Head of caudate nucleus (tissue), 42 donors: ENCODE results near the gene CHURC1.

Experiments
- DNase-seq, 42 donors: peaks; one replicate each; pipeline versions ENCODE4 v3.0.0 to v3.0.0-alpha.2; 2020 to 2021; ENCODE audit warnings: mixed read lengths in 7 of 42
- intact Hi-C: fragments of 100-400 bp; cut with DNase I; formaldehyde crosslinking; loops from one replicate; pipeline ENCODE4 v1.15.0; 2022

CHURC1 gene

DNA sequence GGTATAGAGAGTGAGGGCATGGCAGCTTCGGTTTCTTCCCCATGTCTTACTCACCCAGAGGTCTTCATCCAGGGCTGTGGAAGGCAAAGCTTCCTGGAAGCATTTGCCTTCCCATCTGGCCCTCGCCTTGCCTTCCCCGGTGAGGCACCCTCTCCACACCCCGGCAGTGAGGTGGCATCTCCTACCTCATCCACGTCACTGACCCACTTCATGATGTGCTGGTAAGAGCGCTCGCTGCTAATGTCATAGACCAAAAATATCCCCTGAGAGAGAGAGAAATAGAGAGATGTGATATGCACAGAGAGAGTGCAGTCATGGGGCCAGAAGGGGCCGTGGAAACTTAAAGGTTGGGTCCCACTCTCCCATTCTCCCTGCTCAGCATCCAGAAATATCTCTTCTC is 36.6 kb downstream of the CHURC1 start:
- intact Hi-C loops, result no loop called here
- DNase-seq, result peak in 34 of 42 donors; percentile 11 to 87 (median 62)

- intact Hi-C loops, result no loop called here
- peak in 2 of 42 donors; percentile 21 to 39 for DNase-seq
These were observed 37.0 kb downstream of the CHURC1 start for GRCh38 chr14:64951291-64951690.

DNA sequence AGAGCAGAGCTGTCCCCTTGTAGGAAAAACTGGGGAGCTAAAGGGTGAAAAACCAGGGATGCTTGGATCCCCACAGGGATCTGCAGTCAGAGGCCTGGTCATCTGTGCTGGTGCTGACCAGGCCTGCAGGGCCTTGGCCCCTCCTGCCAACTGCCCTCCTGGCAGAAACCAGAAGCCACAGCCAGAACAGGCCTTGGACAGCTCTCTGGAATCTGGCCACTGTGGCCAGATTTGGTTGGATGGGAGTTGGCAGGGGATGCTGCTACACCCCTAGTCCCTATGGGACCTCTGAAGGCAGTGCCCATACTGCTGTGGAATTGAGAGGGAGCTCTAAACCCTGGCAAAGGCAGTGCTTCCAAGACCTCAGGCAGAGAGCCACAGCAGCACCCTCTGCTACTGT is 37.5 kb downstream of the CHURC1 start:
- intact Hi-C loops, result no loop called here
- peak in 2 of 42 donors; percentile 0 to 22 for DNase-seq

DNA sequence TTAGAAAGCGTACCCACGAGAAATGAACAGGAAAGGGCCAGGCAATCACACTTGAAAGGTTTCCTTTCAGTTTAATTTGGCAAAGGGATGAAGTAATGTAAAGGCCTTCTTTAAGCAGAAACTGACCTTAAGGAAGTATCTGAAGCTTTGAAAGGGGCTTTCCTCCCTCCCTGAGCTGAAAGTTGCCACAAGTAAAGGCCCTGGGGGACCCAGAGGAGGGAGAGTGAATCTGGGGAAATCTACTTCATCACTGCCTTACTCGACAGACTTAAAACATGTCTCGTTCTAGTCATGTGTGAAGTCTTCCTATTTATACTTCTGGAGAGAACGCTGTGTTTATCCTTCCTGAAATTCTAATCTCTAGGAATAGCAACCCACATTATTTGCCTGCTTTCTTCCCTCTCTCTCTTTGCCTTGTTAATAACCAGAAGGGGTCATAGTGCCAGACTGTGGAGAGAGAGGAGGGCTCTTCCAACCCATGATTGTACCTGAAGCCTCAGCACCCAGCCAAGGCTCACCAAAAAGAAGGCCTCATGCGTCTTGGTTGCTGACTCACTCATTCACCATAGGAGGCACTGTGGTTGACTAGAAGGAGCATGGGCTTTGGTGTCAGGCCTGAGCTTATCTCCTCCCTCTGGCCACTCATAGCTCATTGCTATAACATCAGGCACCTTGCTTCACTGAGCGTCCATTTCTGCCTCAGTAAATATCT is 38.5 kb downstream of the CHURC1 start:
- intact Hi-C loops, result no loop called here
- peak in 1 of 42 donors; percentile 5 for DNase-seq

- intact Hi-C loops, result no loop called here
- DNase-seq, result peak in 3 of 42 donors; percentile 7 to 36 (median 22)
These were observed 39.0 kb downstream of the CHURC1 start for GRCh38 chr14:64953310-64953654.

DNA sequence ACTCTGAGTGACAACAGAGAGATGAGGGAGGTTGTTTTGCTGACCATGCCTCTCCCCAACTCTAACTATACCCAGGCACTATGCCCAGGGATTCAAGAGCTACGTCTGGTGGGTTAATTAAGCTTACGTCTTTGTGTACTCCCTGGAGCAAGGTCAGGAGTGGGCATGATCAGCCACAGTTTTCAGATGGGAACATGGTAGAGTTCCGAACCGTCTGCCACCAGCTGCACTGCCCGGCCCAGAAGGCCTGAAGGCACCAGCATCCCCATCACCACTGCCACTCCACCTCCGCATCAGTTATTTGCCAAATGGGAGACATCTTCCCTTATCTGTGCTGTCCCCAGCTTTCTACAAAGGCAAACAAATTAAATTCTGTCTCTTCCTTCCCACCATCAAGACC is 39.4 kb downstream of the CHURC1 start:
- intact Hi-C loops, result no loop called here
- DNase-seq, result peak in 2 of 42 donors; percentile 13 to 17

- DNase-seq, result peak in 5 of 42 donors; percentile 5 to 44 (median 18)
- intact Hi-C loops, result no loop called here
These were observed 40.4 kb downstream of the CHURC1 start for GRCh38 chr14:64954491-64955240.

GRCh38 chr14:64955297-64955696 is 41.0 kb downstream of the CHURC1 start:
- DNase-seq, result peak in 5 of 42 donors; percentile 10 to 36 (median 23)
- intact Hi-C loops, result no loop called here

- DNase-seq, result peak in 9 of 42 donors; percentile 2 to 64 (median 30)
- intact Hi-C loops, result no loop called here
These were observed 42.6 kb downstream of the CHURC1 start for GRCh38 chr14:64956697-64957406.

- intact Hi-C loops, result no loop called here
- no peak for DNase-seq
These were observed 43.9 kb downstream of the CHURC1 start for GRCh38 chr14:64958201-64958600.

- no peak for DNase-seq
- intact Hi-C loops, result no loop called here
These were observed 44.5 kb downstream of the CHURC1 start for GRCh38 chr14:64958743-64959142.

DNA sequence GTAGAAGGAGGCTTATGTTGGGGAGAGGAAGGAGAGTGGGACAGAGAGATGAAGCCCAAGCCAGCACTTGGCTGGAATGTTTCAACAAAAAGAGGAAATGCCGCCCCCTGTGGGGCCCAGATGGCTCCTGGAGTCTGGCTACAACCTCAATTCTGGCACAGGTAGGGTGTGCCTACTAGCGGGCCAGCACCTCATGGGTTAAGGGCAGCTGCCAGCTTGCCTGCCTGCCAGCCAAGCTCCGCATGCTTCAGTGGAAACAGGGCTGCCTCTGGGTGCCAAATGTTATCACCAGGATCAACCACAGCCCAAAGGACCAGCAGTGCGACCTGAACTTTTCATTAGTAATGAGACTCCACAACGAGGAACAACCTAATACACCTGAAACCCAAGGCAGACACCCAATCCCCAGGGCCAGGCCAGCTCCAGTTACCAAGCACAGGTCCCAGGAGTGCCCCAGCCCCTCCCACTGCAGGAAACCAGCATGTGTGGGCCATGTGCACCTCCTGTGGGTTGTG is 46.6 kb downstream of the CHURC1 start:
- intact Hi-C loops, result loop anchor here (10.0 kb wide), 1 partner anchor 46 kb away; the partner anchor contains the start of gene CHURC1
- no peak for DNase-seq

GRCh38 chr14:64963611-64964010 is 49.4 kb downstream of the CHURC1 start:
- intact Hi-C loops, result loop anchor here (10.0 kb wide), 1 partner anchor 49 kb away; the partner anchor contains the start of gene CHURC1

GRCh38 chr14:64965356-64966000 is 51.2 kb downstream of the CHURC1 start:
- intact Hi-C loops, result loop anchor here (10.0 kb wide), 1 partner anchor 51 kb away; the partner anchor contains the start of gene CHURC1
- DNase-seq, result peak in 40 of 42 donors; percentile 29 to 90 (median 66)

More at GRCh38 chr14:64963611-64964010, 49.4 kb downstream of the CHURC1 start:
- peak in 2 of 42 donors; percentile 32 to 41 for DNase-seq

DNA sequence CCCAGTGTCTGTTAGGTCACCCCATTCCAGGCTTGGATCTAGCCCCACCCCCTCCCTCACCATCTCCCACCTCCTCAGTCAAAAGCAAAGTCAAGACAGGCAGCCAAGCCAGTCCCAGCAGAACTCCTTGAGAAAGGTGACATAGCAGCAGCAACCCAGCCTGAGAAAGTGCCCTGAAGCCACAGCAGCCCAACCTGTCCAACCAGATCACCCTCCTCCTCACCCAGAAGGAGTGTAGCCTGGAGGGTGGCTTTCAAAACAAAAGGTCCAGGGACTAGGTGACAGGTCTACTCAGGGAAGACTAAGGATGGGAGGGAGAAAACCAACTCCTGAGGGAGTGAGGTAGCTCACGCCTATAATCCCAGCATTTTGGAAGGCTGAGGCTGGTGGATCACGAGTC is 52.7 kb downstream of the CHURC1 start:
- no peak for DNase-seq
- intact Hi-C loops, result loop anchor here (10.0 kb wide), 1 partner anchor 52 kb away; the partner anchor contains the start of gene CHURC1

GRCh38 chr14:64968167-64968566 is 53.9 kb downstream of the CHURC1 start:
- peak in 4 of 42 donors; percentile 3 to 38 (median 23) for DNase-seq
- intact Hi-C loops, result loop anchor here (10.0 kb wide), 1 partner anchor 53 kb away; the partner anchor contains the start of gene CHURC1

DNA sequence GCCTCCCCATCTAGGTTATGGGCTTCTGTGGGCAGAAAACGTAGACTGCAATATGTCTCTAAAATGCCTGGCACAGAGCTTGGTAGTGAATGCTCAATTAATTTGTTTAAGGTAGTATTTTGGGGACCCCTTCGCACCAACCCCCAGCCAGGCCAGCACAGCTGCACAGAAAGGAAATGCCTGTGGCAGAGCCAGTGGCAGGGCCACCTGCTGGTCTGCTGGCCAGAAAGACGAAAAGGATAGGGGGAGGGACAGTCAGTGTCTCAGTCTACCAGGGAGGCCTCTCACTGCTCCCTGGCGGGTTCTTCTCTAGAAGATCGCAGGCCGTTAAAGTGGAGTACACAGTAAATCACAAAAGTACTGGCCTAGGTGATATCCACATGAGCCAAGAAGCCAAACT is 54.4 kb downstream of the CHURC1 start:
- intact Hi-C loops, result loop anchor here (10.0 kb wide), 1 partner anchor 54 kb away; the partner anchor contains the start of gene CHURC1

DNA sequence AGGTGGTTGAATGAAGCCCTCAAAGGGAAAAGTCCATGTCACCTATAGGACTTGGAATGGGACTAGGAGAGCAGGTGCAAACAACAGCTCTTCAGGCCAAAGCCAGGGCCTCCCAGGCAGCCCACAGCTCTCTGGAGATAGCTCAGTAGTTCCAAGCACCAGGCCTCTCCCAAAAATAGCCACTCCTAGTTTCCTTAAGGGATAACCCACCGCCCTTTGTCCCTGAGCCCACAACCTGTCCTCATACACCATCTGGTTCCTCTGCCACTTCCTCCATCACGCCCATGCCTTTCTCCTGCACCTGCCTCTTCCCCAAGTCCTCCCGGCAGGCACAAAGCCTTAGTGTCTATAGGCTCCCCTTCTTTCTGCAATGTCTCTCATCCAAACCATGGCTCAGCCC is 55.8 kb downstream of the CHURC1 start:
- intact Hi-C loops, result no loop called here
- DNase-seq, result no peak

More for the DNA sequence above, 54.4 kb downstream of the CHURC1 start:
- peak in 1 of 42 donors; percentile 3 for DNase-seq
